WTC11 (cell line): ENCODE results near the gene PUS7.

Source experiments
- FOXJ3 ChIP-seq: sonication (generic); formaldehyde crosslinking; IDR thresholded peaks from 2 replicates; pipeline ENCODE4 v1.9.0; 2021; ENCODE audit warnings: missing genetic modification reagents, mild to moderate bottlenecking, borderline replicate concordance
- FOXK1 ChIP-seq: sonication (generic); formaldehyde crosslinking; IDR thresholded peaks from 2 replicates; pipeline ENCODE4 v1.8.0; 2022; ENCODE audit warnings: mild to moderate bottlenecking, moderate library complexity, missing genetic modification reagents
- GRHL2 ChIP-seq: fragments of 250-450 bp; sonication (Bioruptor Pico); IDR thresholded peaks from 2 replicates; pipeline ENCODE4 v1.8.0; 2022; ENCODE audit warnings: mild to moderate bottlenecking, moderate library complexity; ENCODE audit not compliant: insufficient replicate concordance, severe bottlenecking
- NFYB ChIP-seq: sonication (generic); formaldehyde crosslinking; conservative IDR thresholded peaks from 2 replicates; pipeline ENCODE4 v1.8.0; 2022; ENCODE audit warnings: low read depth, missing genetic modification reagents
- NR2C2 ChIP-seq: sonication (generic); formaldehyde crosslinking; IDR thresholded peaks from 2 replicates; pipeline ENCODE4 v1.8.0; 2022; ENCODE audit warnings: mild to moderate bottlenecking, missing genetic modification reagents
- TEAD4 ChIP-seq: sonication (generic); formaldehyde crosslinking; IDR thresholded peaks from 2 replicates; pipeline ENCODE4 v1.8.0; 2022; ENCODE audit warnings: mild to moderate bottlenecking, missing genetic modification reagents
- ZNF416 ChIP-seq: fragments of 250-450 bp; sonication (Bioruptor Pico); IDR thresholded peaks from 2 replicates; pipeline ENCODE4 v1.9.0; 2021; ENCODE audit warnings: mild to moderate bottlenecking, inconsistent platforms
- TF ChIP-seq, protein P1 (sequence below): fragments of 200-600 bp; IDR thresholded peaks from 2 replicates; pipeline ENCODE4 v1.8.0; 2022; ENCODE audit warnings: antibody characterized with exemption
- TF ChIP-seq, protein P2 (sequence below): sonication (generic); formaldehyde crosslinking; IDR thresholded peaks from 2 replicates; pipeline ENCODE4 v1.8.0; 2022; ENCODE audit warnings: mild to moderate bottlenecking, missing genetic modification reagents
- TF ChIP-seq, protein P3 (sequence below): sonication (generic); formaldehyde crosslinking; IDR thresholded peaks from 2 replicates; pipeline ENCODE4 v1.8.1; 2022; ENCODE audit warnings: low read depth, mild to moderate bottlenecking, moderate library complexity, missing genetic modification reagents, borderline replicate concordance
- TF ChIP-seq, protein P4 (sequence below): sonication (generic); formaldehyde crosslinking; IDR thresholded peaks from 2 replicates; pipeline ENCODE4 v1.8.0; 2023; ENCODE audit warnings: missing genetic modification reagents

DNA sequence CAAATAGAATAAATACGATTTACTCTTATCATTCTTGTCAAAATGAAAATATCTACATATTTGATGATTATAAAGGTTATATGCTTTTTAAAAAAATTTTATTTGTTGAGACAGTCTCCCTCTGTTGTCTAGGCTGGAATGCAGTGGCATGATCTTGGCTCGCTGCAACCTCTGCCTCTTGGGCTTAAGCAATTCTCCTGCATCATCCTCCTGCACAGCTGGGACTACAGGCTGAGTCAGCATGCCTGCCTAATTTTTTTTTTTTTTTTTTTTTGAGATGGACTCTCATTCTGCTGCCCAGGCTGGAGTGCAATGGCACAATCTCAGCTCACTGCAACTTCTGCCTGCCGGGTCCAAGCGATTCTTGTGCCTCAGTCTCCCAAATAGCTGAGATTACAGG is 48.9 kb downstream of the PUS7 start:
- TF ChIP-seq, protein P1, sequence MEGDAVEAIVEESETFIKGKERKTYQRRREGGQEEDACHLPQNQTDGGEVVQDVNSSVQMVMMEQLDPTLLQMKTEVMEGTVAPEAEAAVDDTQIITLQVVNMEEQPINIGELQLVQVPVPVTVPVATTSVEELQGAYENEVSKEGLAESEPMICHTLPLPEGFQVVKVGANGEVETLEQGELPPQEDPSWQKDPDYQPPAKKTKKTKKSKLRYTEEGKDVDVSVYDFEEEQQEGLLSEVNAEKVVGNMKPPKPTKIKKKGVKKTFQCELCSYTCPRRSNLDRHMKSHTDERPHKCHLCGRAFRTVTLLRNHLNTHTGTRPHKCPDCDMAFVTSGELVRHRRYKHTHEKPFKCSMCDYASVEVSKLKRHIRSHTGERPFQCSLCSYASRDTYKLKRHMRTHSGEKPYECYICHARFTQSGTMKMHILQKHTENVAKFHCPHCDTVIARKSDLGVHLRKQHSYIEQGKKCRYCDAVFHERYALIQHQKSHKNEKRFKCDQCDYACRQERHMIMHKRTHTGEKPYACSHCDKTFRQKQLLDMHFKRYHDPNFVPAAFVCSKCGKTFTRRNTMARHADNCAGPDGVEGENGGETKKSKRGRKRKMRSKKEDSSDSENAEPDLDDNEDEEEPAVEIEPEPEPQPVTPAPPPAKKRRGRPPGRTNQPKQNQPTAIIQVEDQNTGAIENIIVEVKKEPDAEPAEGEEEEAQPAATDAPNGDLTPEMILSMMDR, result no peak
- TF ChIP-seq, protein P2, sequence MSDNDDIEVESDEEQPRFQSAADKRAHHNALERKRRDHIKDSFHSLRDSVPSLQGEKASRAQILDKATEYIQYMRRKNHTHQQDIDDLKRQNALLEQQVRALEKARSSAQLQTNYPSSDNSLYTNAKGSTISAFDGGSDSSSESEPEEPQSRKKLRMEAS, result no peak
- TF ChIP-seq NFYB (no peak), ZNF416 (CRISPR knock-in tag) (no peak), GRHL2 (CRISPR knock-in tag) (no peak), FOXK1 (CRISPR knock-in tag) (no peak), NR2C2 (CRISPR knock-in tag) (no peak), FOXJ3 (no peak), TEAD4 (CRISPR knock-in tag) (no peak)
- TF ChIP-seq, protein P3, sequence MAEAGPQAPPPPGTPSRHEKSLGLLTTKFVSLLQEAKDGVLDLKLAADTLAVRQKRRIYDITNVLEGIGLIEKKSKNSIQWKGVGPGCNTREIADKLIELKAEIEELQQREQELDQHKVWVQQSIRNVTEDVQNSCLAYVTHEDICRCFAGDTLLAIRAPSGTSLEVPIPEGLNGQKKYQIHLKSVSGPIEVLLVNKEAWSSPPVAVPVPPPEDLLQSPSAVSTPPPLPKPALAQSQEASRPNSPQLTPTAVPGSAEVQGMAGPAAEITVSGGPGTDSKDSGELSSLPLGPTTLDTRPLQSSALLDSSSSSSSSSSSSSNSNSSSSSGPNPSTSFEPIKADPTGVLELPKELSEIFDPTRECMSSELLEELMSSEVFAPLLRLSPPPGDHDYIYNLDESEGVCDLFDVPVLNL (CRISPR knock-in tag), result no peak
- TF ChIP-seq, protein P4, sequence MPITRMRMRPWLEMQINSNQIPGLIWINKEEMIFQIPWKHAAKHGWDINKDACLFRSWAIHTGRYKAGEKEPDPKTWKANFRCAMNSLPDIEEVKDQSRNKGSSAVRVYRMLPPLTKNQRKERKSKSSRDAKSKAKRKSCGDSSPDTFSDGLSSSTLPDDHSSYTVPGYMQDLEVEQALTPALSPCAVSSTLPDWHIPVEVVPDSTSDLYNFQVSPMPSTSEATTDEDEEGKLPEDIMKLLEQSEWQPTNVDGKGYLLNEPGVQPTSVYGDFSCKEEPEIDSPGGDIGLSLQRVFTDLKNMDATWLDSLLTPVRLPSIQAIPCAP, result no peak
